Activated naive CD8-positive, alpha-beta T cell treated with anti-CD3 and anti-CD28 coated beads for 36 hours (primary cell): ENCODE results near the gene VWA7. TPM values are rescaled to one million over a fixed set of nuclear protein-coding genes. Genes with fewer than 3 reads are reported as not detected.

Experiments
- DNase-seq: peaks from one replicate; pipeline ENCODE4 v3.0.0; 2021
- H3K27ac Mint-ChIP-seq: one replicate; pipeline ENCODE4 v1.8.0; 2022; ENCODE audit warnings: mild to moderate bottlenecking, moderate library complexity, mixed read lengths
- H3K27me3 Mint-ChIP-seq: one replicate; pipeline ENCODE4 v1.8.0; 2022; ENCODE audit warnings: mild to moderate bottlenecking, mixed read lengths
- H3K36me3 Mint-ChIP-seq: one replicate; pipeline ENCODE4 v1.8.0; 2021; ENCODE audit warnings: mild to moderate bottlenecking, mixed read lengths
- H3K4me1 Mint-ChIP-seq: one replicate; pipeline ENCODE4 v1.8.0; 2021; ENCODE audit warnings: mixed read lengths
- H3K4me3 Mint-ChIP-seq: one replicate; pipeline ENCODE4 v1.8.0; 2022; ENCODE audit warnings: mild to moderate bottlenecking, moderate library complexity, mixed read lengths
- H3K9me3 Mint-ChIP-seq: one replicate; pipeline ENCODE4 v1.8.0; 2022; ENCODE audit warnings: mixed read lengths
- total RNA-seq, 2 experiments: library from RNA; stranded (reverse); gene quantifications; one replicate each; pipeline ENCODE4 v1.2.3, GENCODE V29; 2021

VWA7 gene
- total RNA-seq, 2 experiments from 2014 or later, result 1.6 to 1.7 TPM

- peak overlapping the region; percentile 51 for H3K27ac Mint-ChIP-seq
- peaks cover 37% of the 10 kb centered on the region for H3K4me1 Mint-ChIP-seq
- DNase-seq, result no peak
- H3K9me3 Mint-ChIP-seq, result peaks cover 2% of the 10 kb centered on the region
- H3K36me3 Mint-ChIP-seq, result peaks cover 25% of the 10 kb centered on the region
- H3K4me3 Mint-ChIP-seq, result no peak overlapping the region
- H3K27me3 Mint-ChIP-seq, result peaks cover 6% of the 10 kb centered on the region
These were observed 1.3 kb downstream of the VWA7 start for GRCh38 chr6:31775633-31776484.

DNA sequence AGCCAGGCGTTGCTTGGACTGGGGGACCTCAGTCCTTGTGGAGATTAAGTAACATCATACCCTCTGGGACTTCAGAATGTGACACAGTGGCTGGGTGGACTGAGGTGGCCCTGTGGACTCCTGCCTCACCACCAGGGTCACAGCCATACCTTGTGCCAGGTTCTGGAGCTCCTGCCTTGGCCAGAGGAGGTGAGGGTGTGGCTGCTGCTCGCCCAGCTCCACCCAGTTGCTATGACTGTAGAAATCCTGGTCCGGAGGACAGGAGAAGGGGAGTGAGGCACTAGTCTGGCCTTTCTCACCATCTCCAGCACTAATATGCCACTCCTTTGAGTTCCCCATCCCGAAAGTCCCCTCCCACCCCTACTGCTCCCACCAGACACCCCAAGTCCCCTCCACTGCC is 1.9 kb downstream of the VWA7 start:
- DNase-seq, result no peak
- Mint-ChIP-seq H3K27me3 (peaks cover 6% of the 10 kb centered on the region), H3K4me3 (no peak overlapping the region), H3K9me3 (peaks cover 2% of the 10 kb centered on the region), H3K4me1 (peaks cover 37% of the 10 kb centered on the region), H3K36me3 (peaks cover 25% of the 10 kb centered on the region), H3K27ac (no peak overlapping the region)

GRCh38 chr6:31771992-31772358 is 5.2 kb downstream of the VWA7 start:
- Mint-ChIP-seq H3K27me3 (peaks cover 6% of the 10 kb centered on the region), H3K4me1 (peaks cover 33% of the 10 kb centered on the region), H3K36me3 (peaks cover 14% of the 10 kb centered on the region), H3K4me3 (no peak overlapping the region), H3K27ac (peak overlapping the region; percentile 60), H3K9me3 (peaks cover 2% of the 10 kb centered on the region)
- peak; percentile 39 for DNase-seq

DNA sequence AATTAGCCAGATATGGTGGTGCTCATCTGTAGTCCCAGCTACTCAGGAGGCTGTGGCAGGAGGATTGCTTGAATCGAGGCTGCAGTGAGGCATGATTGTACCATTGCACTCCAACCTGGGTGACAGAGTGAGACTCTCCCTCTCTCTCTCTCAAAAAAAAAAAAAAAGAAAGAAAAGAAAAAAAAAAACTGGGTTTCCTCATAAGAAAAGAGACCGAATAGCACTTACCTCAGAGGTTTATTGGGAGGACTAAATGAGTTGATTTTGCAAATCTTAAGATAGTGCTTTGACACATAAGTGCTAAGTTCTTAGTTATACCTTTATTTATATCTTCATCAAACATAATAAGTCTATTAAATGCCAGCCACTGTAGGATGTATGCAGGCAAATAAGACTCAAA is 6.3 kb downstream of the VWA7 start:
- DNase-seq, result no peak
- Mint-ChIP-seq H3K27ac (no peak overlapping the region), H3K4me1 (peaks cover 25% of the 10 kb centered on the region), H3K27me3 (peaks cover 3% of the 10 kb centered on the region), H3K36me3 (peaks cover 14% of the 10 kb centered on the region), H3K9me3 (peaks cover 2% of the 10 kb centered on the region), H3K4me3 (no peak overlapping the region)

DNA sequence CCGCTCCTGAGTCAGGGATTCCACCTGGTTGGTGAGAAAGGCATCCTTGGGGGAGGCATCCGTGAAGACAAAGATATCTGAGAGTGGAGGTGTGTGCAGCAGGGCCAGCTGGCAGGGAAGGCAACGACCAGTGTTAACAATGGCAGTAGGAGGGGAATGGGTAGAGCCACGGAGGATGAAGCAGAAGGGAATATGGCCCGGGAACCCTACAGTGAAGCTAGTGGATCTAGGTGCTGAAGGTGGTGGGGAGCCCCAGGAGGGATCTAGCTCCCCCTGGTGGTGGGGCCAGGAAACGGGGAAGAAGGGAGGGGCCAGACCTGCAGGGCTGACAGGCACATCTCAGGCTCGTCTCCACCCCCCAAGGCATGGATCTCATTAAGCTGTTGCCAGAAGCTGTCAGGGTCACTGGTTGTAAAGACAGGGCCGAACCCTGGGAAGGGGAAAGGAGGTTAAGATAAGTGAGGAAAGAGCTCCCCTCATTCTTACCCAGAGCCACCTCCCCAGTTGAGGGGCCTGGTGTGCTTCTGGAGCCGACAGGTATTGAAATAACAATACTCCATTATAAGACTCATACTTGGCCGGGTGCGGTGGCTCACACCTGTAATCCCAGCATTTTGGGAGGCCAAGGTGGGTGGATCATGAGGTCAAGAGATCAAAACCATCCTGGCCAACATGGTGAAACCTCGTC is 7.3 kb downstream of the VWA7 start:
- Mint-ChIP-seq H3K27ac (no peak overlapping the region), H3K4me3 (no peak overlapping the region), H3K27me3 (no peaks in the 10 kb centered on the region), H3K4me1 (peaks cover 18% of the 10 kb centered on the region), H3K9me3 (peaks cover 2% of the 10 kb centered on the region), H3K36me3 (peaks cover 18% of the 10 kb centered on the region)
- DNase-seq, result peak; percentile 81

DNA sequence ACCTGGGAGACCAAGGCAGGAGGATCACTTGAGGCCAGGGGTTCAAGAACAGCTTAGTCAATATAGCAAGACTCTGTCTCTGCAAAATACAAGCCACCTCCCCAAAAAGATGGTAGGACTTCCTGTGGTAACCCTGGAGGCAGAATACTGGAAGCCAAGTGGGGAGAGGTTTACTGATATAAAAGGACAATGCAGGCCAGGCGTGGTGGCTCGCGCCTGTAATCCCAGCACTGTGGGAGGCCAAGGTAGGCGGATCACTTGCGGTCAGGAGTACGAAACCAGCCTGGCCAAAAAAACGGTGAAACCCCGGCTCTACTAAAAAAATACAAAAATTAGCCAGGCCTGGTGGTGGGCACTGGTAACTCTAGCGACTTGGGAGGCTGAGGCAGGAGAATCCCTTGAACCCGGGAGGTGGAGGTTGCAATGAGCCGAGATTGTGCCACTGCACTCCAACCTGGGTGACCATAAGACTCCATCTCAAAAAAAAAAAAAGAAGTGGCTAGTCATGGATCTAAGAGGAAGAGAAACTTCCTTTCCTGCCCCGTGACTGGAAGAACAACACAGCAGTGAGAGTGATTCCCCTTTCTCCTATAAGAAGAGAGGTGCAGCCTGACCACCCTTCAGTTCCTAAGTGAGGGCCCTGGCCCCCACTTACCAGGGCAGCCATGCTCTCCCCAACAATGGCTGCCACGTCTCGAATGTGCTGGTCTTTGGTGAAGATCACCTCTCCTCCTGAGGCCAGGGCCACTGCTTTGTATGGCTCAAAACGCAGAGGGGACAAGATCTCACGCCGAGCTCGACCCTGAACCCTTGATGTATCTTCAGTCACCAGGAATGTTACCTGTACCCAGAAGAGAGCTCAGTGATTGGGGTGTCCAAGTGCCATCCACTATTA is 8.5 kb downstream of the VWA7 start:
- Mint-ChIP-seq H3K27ac (no peak overlapping the region), H3K27me3 (no peaks in the 10 kb centered on the region), H3K36me3 (peaks cover 23% of the 10 kb centered on the region), H3K4me3 (no peak overlapping the region), H3K9me3 (peaks cover 2% of the 10 kb centered on the region), H3K4me1 (peaks cover 18% of the 10 kb centered on the region)
- no peak for DNase-seq

GRCh38 chr6:31767096-31767645 is 10.0 kb downstream of the VWA7 start:
- Mint-ChIP-seq H3K36me3 (peaks cover 28% of the 10 kb centered on the region), H3K4me3 (no peak overlapping the region), H3K27ac (no peak overlapping the region), H3K4me1 (peaks cover 14% of the 10 kb centered on the region), H3K27me3 (no peaks in the 10 kb centered on the region), H3K9me3 (peaks cover 2% of the 10 kb centered on the region)
- DNase-seq, result no peak

DNA sequence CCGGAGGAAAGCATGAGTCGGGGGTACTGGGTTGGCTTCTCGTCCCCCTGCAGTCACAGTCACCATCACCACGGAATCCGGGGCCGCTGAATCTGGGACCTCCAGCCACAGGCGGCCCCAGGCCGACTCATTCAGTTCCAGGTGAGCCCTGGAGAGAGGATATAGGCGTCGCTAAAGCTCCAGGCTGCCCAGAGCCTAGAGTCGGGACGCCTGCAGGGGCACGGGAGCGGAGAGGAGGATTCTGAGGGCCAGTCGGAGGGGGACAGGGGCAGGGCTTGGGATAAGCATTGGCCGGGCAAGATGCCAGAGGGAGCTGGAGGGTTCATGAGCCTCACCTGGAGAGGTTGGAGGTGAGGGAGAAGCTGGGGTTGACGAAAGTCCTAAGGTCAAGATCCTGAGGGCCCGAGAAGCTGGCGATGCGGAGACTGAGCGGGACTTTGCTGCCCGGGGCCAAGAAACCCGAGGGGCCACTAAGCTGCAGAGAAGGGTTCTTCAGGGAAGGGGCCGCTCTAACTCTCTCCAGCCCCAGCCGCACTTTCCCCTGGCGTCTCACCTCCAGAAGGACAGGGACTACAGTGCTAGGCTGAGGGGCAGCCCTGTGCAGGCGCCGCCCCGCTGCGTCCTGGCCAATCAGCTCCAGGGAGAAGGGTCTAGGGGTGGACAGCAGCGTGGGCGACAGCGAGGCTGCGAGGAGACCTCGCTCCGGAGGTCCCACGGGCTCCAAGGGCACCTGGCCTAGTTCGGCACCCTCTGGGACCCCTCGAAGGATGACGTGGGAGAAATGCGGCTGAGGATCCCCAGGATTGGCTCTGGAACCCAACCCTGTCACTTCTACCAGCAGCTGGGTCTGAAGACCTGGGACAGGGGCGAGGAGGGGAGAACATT is 11.0 kb downstream of the VWA7 start:
- Mint-ChIP-seq H3K9me3 (no peaks in the 10 kb centered on the region), H3K4me1 (peaks cover 7% of the 10 kb centered on the region), H3K27me3 (no peaks in the 10 kb centered on the region), H3K36me3 (peaks cover 29% of the 10 kb centered on the region), H3K27ac (no peak overlapping the region), H3K4me3 (no peak overlapping the region)
- DNase-seq, result no peak

- Mint-ChIP-seq H3K4me1 (peaks cover 5% of the 10 kb centered on the region), H3K27ac (no peak overlapping the region), H3K4me3 (no peak overlapping the region), H3K36me3 (peaks cover 34% of the 10 kb centered on the region), H3K9me3 (no peaks in the 10 kb centered on the region), H3K27me3 (no peaks in the 10 kb centered on the region)
- no peak for DNase-seq
These were observed 11.6 kb downstream of the VWA7 start for GRCh38 chr6:31765559-31765909.

- Mint-ChIP-seq H3K27ac (no peak overlapping the region), H3K4me1 (no peaks in the 10 kb centered on the region), H3K9me3 (no peaks in the 10 kb centered on the region), H3K4me3 (no peak overlapping the region), H3K36me3 (peaks cover 38% of the 10 kb centered on the region), H3K27me3 (no peaks in the 10 kb centered on the region)
- no peak for DNase-seq
These were observed 12.9 kb downstream of the VWA7 start for GRCh38 chr6:31764198-31764597.

DNA sequence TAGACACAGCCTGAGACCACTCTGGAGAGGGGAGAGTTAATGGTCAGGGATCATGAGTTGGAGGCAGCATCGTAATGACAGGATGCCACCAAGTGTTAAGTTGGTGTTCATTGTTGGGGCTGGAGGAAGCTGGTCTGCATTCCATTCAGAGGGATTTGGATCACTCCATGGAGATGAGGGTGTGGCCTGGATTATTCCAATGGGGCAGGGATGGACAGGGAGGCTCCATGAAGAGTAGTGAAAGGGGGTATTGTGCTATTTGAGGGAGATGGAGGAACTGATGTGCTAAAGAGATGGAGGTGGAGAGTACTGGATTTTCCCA is 13.5 kb downstream of the VWA7 start:
- no peak overlapping the region for H3K27ac Mint-ChIP-seq
- H3K4me1 Mint-ChIP-seq, result no peaks in the 10 kb centered on the region
- H3K9me3 Mint-ChIP-seq, result no peaks in the 10 kb centered on the region
- H3K27me3 Mint-ChIP-seq, result no peaks in the 10 kb centered on the region
- DNase-seq, result no peak
- H3K4me3 Mint-ChIP-seq, result no peak overlapping the region
- H3K36me3 Mint-ChIP-seq, result peaks cover 44% of the 10 kb centered on the region

DNA sequence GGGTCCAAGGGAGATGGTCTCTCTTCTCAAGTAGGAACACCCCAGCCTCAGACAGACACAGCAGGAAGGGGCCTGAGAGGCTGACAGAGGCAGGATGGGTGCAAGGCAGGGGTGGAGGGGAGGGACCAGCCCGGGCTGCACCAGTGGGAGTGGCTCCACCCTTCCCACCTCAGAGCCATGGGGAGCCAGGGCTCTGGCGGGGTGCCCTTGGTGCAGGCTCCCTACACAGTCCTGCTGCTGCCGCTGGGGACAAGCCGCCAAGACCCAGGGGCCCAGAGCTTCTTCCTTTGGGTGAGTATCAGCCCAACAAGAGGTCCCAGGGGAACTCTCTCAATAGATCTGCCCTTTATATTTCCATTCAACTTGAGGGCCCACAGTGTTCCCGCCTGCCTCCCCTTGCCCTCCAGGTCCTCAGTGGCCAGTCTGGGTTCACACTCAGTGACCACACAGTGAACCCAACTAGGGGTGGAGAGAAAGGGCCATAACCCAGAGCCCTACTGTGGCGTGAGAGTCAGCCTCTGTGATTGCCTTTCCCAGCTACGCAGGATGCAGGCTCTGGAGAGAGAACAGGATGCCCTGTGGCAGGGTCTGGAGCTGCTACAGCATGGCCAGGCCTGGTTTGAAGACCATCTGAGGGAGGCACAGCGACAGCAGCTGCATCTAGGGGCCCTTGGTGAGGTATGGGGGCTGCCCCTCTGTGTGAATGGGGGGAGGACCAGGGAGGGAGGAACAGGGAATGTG is 14.1 kb downstream of the VWA7 start:
- Mint-ChIP-seq H3K27me3 (no peaks in the 10 kb centered on the region), H3K9me3 (no peaks in the 10 kb centered on the region), H3K4me1 (no peaks in the 10 kb centered on the region), H3K36me3 (peaks cover 46% of the 10 kb centered on the region), H3K4me3 (no peak overlapping the region), H3K27ac (no peak overlapping the region)
- no peak for DNase-seq

- DNase-seq, result no peak
- Mint-ChIP-seq H3K9me3 (no peaks in the 10 kb centered on the region), H3K27ac (no peak within 1 kb of the TSS), H3K36me3 (peaks cover 47% of the 10 kb centered on the region), H3K27me3 (no peaks in the 10 kb centered on the region), H3K4me1 (no peaks in the 10 kb centered on the region), H3K4me3 (no peak within 1 kb of the TSS)
These were observed 14.8 kb downstream of the VWA7 start, which contains the start of gene SAPCD1 for GRCh38 chr6:31762356-31762755. Gene SAPCD1, plus strand, starts transcription at chr6:31762656. Its CDS starts 399 bp downstream, at chr6:31763055.

- Mint-ChIP-seq H3K4me1 (no peaks in the 10 kb centered on the region), H3K27ac (no peak overlapping the region), H3K27me3 (no peaks in the 10 kb centered on the region), H3K9me3 (no peaks in the 10 kb centered on the region), H3K4me3 (no peak overlapping the region), H3K36me3 (peaks cover 47% of the 10 kb centered on the region)
- DNase-seq, result no peak
These were observed 15.8 kb downstream of the VWA7 start for GRCh38 chr6:31761343-31761742.
